ENCODE data around the gene SLC46A2. TPM values are rescaled to one million over a fixed set of nuclear protein-coding genes. Genes with fewer than 3 reads are reported as not detected.

Gene SLC46A2
- total and polyA plus RNA-seq, 2 donors (not counting 1 experiment from before 2014, with no cell fraction given): 0.18 TPM; not detected in 1

- H3K27me3 Mint-ChIP-seq: peaks cover 38% of the 10 kb centered on the region
- no peaks in the 10 kb centered on the region for H3K4me1 Mint-ChIP-seq
- H3K27ac ChIP-seq (ENCODE audit: low read length in 2 of 2): no peak overlapping the region
- no peak overlapping the region for H3K9ac ChIP-seq (ENCODE audit: low read length)
- TF ChIP-seq CTCF (IDR thresholded peaks at IDR 0.05) (no peak), EZH2 (IDR thresholded peaks at IDR 0.05; ENCODE audit: borderline replicate concordance, insufficient read depth, low read depth, low read length, poor library complexity, severe bottlenecking) (no peak)
- WGBS (ENCODE audit: insufficient coverage): no CpG with 5 or more reads among the region's 1 CpG
- H3K27me3 ChIP-seq (replicated peaks in 1 of 4; ENCODE audit: control extremely low read depth in 1 of 4, control insufficient read depth in 3 of 4, insufficient read depth in 4 of 4, low read length in 3 of 4): no peaks in the 10 kb centered on the region
- H3K4me3 Mint-ChIP-seq: no peak overlapping the region
- DNase-seq (no peak), ATAC-seq (ENCODE audit: low read depth) (no peak)
- POLR2A ChIA-PET: no interaction called here
- no peaks in the 10 kb centered on the region for H3K9me3 Mint-ChIP-seq (ENCODE audit: insufficient read depth)
- H2AFZ ChIP-seq (ENCODE audit: insufficient read depth, low read depth, low read length, poor library complexity, severe bottlenecking): no peak overlapping the region
- no peaks in the 10 kb centered on the region for H3K36me3 ChIP-seq (replicated peaks in 1 of 2; ENCODE audit: control extremely low read depth in 1 of 2, control insufficient read depth in 1 of 2, extremely low read depth in 1 of 2, insufficient read depth in 2 of 2, low read length in 1 of 2)
- H3K4me1 ChIP-seq (ENCODE audit: control insufficient read depth in 2 of 2, insufficient read depth in 2 of 2, low read length in 2 of 2): no peaks in the 10 kb centered on the region
- intact Hi-C loops (cut with micrococcal nuclease): no loop called here
- H3K4me2 ChIP-seq (replicated peaks; ENCODE audit: low read depth, low read length, poor library complexity, severe bottlenecking): no peak overlapping the region
- no peak overlapping the region for H3K27ac Mint-ChIP-seq
- no peaks in the 10 kb centered on the region for H4K20me1 ChIP-seq (ENCODE audit: control insufficient read depth, insufficient read depth, low read length, poor library complexity, severe bottlenecking)
- no peak overlapping the region for H3K4me3 ChIP-seq (ENCODE audit: control extremely low read depth in 1 of 5, extremely low read depth in 1 of 5, insufficient read depth in 1 of 5, low read depth in 2 of 5, low read length in 4 of 5)
- H3K9me3 ChIP-seq (ENCODE audit: control extremely low read depth in 1 of 3, control insufficient read depth in 2 of 3, insufficient read depth in 1 of 3, low read length in 2 of 3): no peaks in the 10 kb centered on the region
- CTCF ChIA-PET: interaction anchor here (2.3 kb wide), 1 partner anchor 15 kb away, joined by 7 read pairs; no protein-coding TSS in a partner anchor
- H3K79me2 ChIP-seq (ENCODE audit: control insufficient read depth, insufficient read depth, low read length): no peaks in the 10 kb centered on the region
Measured at GRCh38 chr9:112917047-112917986, 26.6 kb upstream of the SLC46A2 start.

DNA sequence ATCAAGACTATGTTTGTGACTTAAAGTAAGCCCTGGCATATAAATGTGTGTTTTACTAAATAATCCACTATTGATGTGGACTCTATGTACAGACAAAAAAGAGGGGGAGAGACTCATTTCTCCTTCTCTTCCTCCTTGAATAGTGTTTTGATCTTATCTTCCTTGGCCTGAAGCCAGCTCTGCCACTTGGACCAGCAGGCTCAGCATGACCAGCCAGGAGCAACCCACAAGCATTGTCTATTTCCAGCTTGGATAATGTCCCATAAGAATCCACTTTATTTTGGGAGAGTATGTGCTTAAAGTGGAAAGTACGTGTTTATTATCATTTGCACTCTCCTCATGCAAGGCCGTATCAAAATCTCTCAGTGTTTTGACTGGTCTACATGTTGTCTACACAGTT, 23.8 kb upstream of the SLC46A2 start:
- whole genome bisulfite sequencing (ENCODE audit: insufficient coverage): no CpG with 5 or more reads among the region's 2 CpGs
- H3K27ac Mint-ChIP-seq: no peak overlapping the region
- ChIA-PET CTCF (no interaction called here), POLR2A (no interaction called here)
- H3K4me1 Mint-ChIP-seq: no peaks in the 10 kb centered on the region
- Histone ChIP-seq H3K4me1 (ENCODE audit: control insufficient read depth in 2 of 2, insufficient read depth in 2 of 2, low read length in 2 of 2) (no peaks in the 10 kb centered on the region), H3K36me3 (replicated peaks in 1 of 2; ENCODE audit: control extremely low read depth in 1 of 2, control insufficient read depth in 1 of 2, extremely low read depth in 1 of 2, insufficient read depth in 2 of 2, low read length in 1 of 2) (no peaks in the 10 kb centered on the region), H3K9me3 (ENCODE audit: control extremely low read depth in 1 of 3, control insufficient read depth in 2 of 3, insufficient read depth in 1 of 3, low read length in 2 of 3) (no peaks in the 10 kb centered on the region), H3K4me2 (replicated peaks; ENCODE audit: low read depth, low read length, poor library complexity, severe bottlenecking) (no peak overlapping the region), H3K79me2 (ENCODE audit: control insufficient read depth, insufficient read depth, low read length) (no peaks in the 10 kb centered on the region), H3K4me3 (ENCODE audit: control extremely low read depth in 1 of 5, extremely low read depth in 1 of 5, insufficient read depth in 1 of 5, low read depth in 2 of 5, low read length in 4 of 5) (no peak overlapping the region), H3K27ac (ENCODE audit: low read length in 2 of 2) (no peak overlapping the region), H4K20me1 (ENCODE audit: control insufficient read depth, insufficient read depth, low read length, poor library complexity, severe bottlenecking) (no peaks in the 10 kb centered on the region), H3K9ac (ENCODE audit: low read length) (no peak overlapping the region), H3K27me3 (replicated peaks in 1 of 4; ENCODE audit: control extremely low read depth in 1 of 4, control insufficient read depth in 3 of 4, insufficient read depth in 4 of 4, low read length in 3 of 4) (no peaks in the 10 kb centered on the region), H2AFZ (ENCODE audit: insufficient read depth, low read depth, low read length, poor library complexity, severe bottlenecking) (no peak overlapping the region)
- no peak for TF ChIP-seq EZH2 (IDR thresholded peaks at IDR 0.05; ENCODE audit: borderline replicate concordance, insufficient read depth, low read depth, low read length, poor library complexity, severe bottlenecking)
- no peak for TF ChIP-seq CTCF (IDR thresholded peaks at IDR 0.05)
- intact Hi-C loops (cut with micrococcal nuclease): no loop called here
- H3K9me3 Mint-ChIP-seq (ENCODE audit: insufficient read depth): no peaks in the 10 kb centered on the region
- DNase-seq: no peak
- no peak overlapping the region for H3K4me3 Mint-ChIP-seq
- no peak for ATAC-seq (ENCODE audit: low read depth)
- H3K27me3 Mint-ChIP-seq: peaks cover 29% of the 10 kb centered on the region
